ENCODE data around the gene KBTBD12. TPM values are rescaled to one million over a fixed set of nuclear protein-coding genes. Genes with fewer than 3 reads are reported as not detected.

KBTBD12 gene
- total and polyA plus RNA-seq, 8 donors: 0.60 to 2.5 (median 1.3) TPM

- H3K36me3 ChIP-seq: no peaks in the 10 kb centered on the region
- DNase-seq (no peak), ATAC-seq (no peak)
- no peaks in the 10 kb centered on the region for H3K27me3 ChIP-seq
- no peak for TF ChIP-seq CTCF (IDR thresholded peaks at IDR 0.05)
- H3K9me3 ChIP-seq: no peaks in the 10 kb centered on the region
- H3K4me3 ChIP-seq: no peak overlapping the region
- no peak overlapping the region for H3K27ac ChIP-seq
- intact Hi-C loops (cut with DNase I): no loop called here
- no peaks in the 10 kb centered on the region for H3K4me1 ChIP-seq
Observed at GRCh38 chr3:127992127-127992526, 77.1 kb downstream of the KBTBD12 start.

- intact Hi-C loops (cut with DNase I): no loop called here
- Histone ChIP-seq H3K4me1 (no peaks in the 10 kb centered on the region), H3K27ac (no peak overlapping the region), H3K27me3 (no peaks in the 10 kb centered on the region), H3K36me3 (no peaks in the 10 kb centered on the region), H3K9me3 (no peaks in the 10 kb centered on the region), H3K4me3 (no peak overlapping the region)
- TF ChIP-seq CTCF (IDR thresholded peaks at IDR 0.05): no peak
- DNase-seq: no peak
- ATAC-seq: no peak
Observed at GRCh38 chr3:127994011-127994410, 79.0 kb downstream of the KBTBD12 start.

GRCh38 chr3:127997016-127997415, 82.0 kb downstream of the KBTBD12 start:
- Histone ChIP-seq H3K4me3 (no peak overlapping the region), H3K9me3 (no peaks in the 10 kb centered on the region), H3K36me3 (no peaks in the 10 kb centered on the region), H3K4me1 (no peaks in the 10 kb centered on the region), H3K27ac (no peak overlapping the region), H3K27me3 (no peaks in the 10 kb centered on the region)
- no peak for TF ChIP-seq CTCF (IDR thresholded peaks at IDR 0.05)
- intact Hi-C loops (cut with DNase I): no loop called here
- no peak for DNase-seq
- ATAC-seq: no peak

- intact Hi-C loops (cut with DNase I): no loop called here
Observed at GRCh38 chr3:127997961-127998360, 82.9 kb downstream of the KBTBD12 start.

GRCh38 chr3:127998596-127998995, 83.6 kb downstream of the KBTBD12 start:
- Histone ChIP-seq H3K36me3 (no peaks in the 10 kb centered on the region), H3K27me3 (no peaks in the 10 kb centered on the region), H3K27ac (no peak overlapping the region), H3K4me1 (no peaks in the 10 kb centered on the region), H3K4me3 (no peak overlapping the region), H3K9me3 (no peaks in the 10 kb centered on the region)
- no peak for DNase-seq
- no peak for TF ChIP-seq CTCF (IDR thresholded peaks at IDR 0.05)
- intact Hi-C loops (cut with DNase I): no loop called here
- ATAC-seq: no peak

More at GRCh38 chr3:127997961-127998360, 82.9 kb downstream of the KBTBD12 start:
- no peak for ATAC-seq
- H3K4me3 ChIP-seq: no peak overlapping the region
- DNase-seq: no peak
- no peaks in the 10 kb centered on the region for H3K36me3 ChIP-seq
- no peak overlapping the region for H3K27ac ChIP-seq
- H3K9me3 ChIP-seq: no peaks in the 10 kb centered on the region
- H3K4me1 ChIP-seq: no peaks in the 10 kb centered on the region
- no peak for TF ChIP-seq CTCF (IDR thresholded peaks at IDR 0.05)
- no peaks in the 10 kb centered on the region for H3K27me3 ChIP-seq
